Measurements from ENCODE around the gene CACNG4. TPM values are rescaled to one million over a fixed set of nuclear protein-coding genes. Genes with fewer than 3 reads are reported as not detected.

The CACNG4 gene
- total and polyA plus RNA-seq, 2 of the 4 experiments (the other 2 are of a cell fraction), result under 0.01 to 0.53 TPM

- TF ChIP-seq MXI1 (IDR thresholded peaks at IDR 0.05; ENCODE audit: borderline replicate concordance, low read depth, low read length) (no peak), CEBPB (IDR thresholded peaks at IDR 0.05; ENCODE audit: low read depth, low read length) (no peak), FOS (IDR thresholded peaks at IDR 0.05; ENCODE audit: low read depth, low read length) (no peak), NFE2L2 (IDR thresholded peaks at IDR 0.05; ENCODE audit: low read depth, low read length) (no peak), RFX5 (IDR thresholded peaks at IDR 0.05; ENCODE audit: low read depth, low read length) (no peak), SMC3 (IDR thresholded peaks at IDR 0.05; ENCODE audit: low read depth, low read length) (no peak), RAD21 (IDR thresholded peaks at IDR 0.05; ENCODE audit: low read length) (no peak)
Observed at GRCh38 chr17:67044016-67044772, 79.7 kb downstream of the CACNG4 start, which contains the start of gene CACNG1 (continued).

GRCh38 chr17:67044940-67045339 lies 80.4 kb downstream of the CACNG4 start:
- Histone ChIP-seq H2AK9ac (replicated peaks; ENCODE audit: low read depth, low read length, poor library complexity) (no peak overlapping the region), H3K9ac (ENCODE audit: low read depth, low read length) (no peak overlapping the region), H4K20me1 (ENCODE audit: insufficient read depth, low read length) (no peaks in the 10 kb centered on the region), H3K23ac (ENCODE audit: low read depth, low read length) (no peak overlapping the region), H4K91ac (ENCODE audit: insufficient read depth, low read depth, low read length) (no peak overlapping the region), H3K4me2 (ENCODE audit: low read depth, low read length) (no peak overlapping the region), H3K27ac (ENCODE audit: insufficient read depth, low read length) (no peak overlapping the region), H3K36me3 (ENCODE audit: control insufficient read depth, insufficient read depth, low read length) (no peaks in the 10 kb centered on the region), H3K4me3 (ENCODE audit: insufficient read depth, low read depth, low read length) (no peak overlapping the region), H3K9me3 (ENCODE audit: control insufficient read depth, insufficient read depth, low read length) (peaks cover 18% of the 10 kb centered on the region), H3K56ac (ENCODE audit: extremely low read depth, insufficient read depth, low read length) (no peak overlapping the region), H3K18ac (ENCODE audit: low read depth, low read length) (no peak overlapping the region), H4K5ac (ENCODE audit: low read depth, low read length) (no peak overlapping the region), H3K9me1 (ENCODE audit: insufficient read depth, low read length) (no peaks in the 10 kb centered on the region), H2BK5ac (ENCODE audit: low read depth, low read length, poor library complexity, severe bottlenecking) (no peak overlapping the region), H2BK15ac (ENCODE audit: low read depth, low read length) (no peak overlapping the region), H3K4ac (ENCODE audit: low read depth, low read length) (no peak overlapping the region), H3K14ac (replicated peaks; ENCODE audit: low read depth, low read length) (no peak overlapping the region), H2AFZ (replicated peaks; ENCODE audit: low read length, poor library complexity) (peak overlapping the region; percentile 41), H3K27me3 (ENCODE audit: control insufficient read depth, insufficient read depth, low read length) (peaks cover 43% of the 10 kb centered on the region), H2BK20ac (ENCODE audit: low read depth, low read length) (no peak overlapping the region), H3K79me1 (ENCODE audit: low read depth in 1 of 2, low read length in 2 of 2) (no peaks in the 10 kb centered on the region), H3K4me1 (ENCODE audit: control insufficient read depth, insufficient read depth, low read length) (no peaks in the 10 kb centered on the region), H2BK120ac (ENCODE audit: low read depth, low read length) (no peak overlapping the region), H4K8ac (ENCODE audit: low read depth in 2 of 2, low read length in 2 of 2) (no peak overlapping the region), H2AK5ac (ENCODE audit: low read depth, low read length) (no peak overlapping the region)
- DNase-seq (no peak), ATAC-seq (ENCODE audit: low read depth) (no peak)
- TF ChIP-seq MAFK (IDR thresholded peaks at IDR 0.05; ENCODE audit: low read depth, low read length), result no peak
- no peak for TF ChIP-seq ELK1 (IDR thresholded peaks at IDR 0.05; ENCODE audit: borderline replicate concordance, low read depth, low read length)
- TF ChIP-seq RFX5 (IDR thresholded peaks at IDR 0.05; ENCODE audit: low read depth, low read length), result no peak
- TF ChIP-seq MXI1 (IDR thresholded peaks at IDR 0.05; ENCODE audit: borderline replicate concordance, low read depth, low read length), result no peak
- no peak for TF ChIP-seq RAD21 (IDR thresholded peaks at IDR 0.05; ENCODE audit: low read length)
- TF ChIP-seq BHLHE40 (IDR thresholded peaks at IDR 0.05; ENCODE audit: low read depth, low read length), result no peak
- no peak for TF ChIP-seq FOS (IDR thresholded peaks at IDR 0.05; ENCODE audit: low read depth, low read length)
- TF ChIP-seq SMC3 (IDR thresholded peaks at IDR 0.05; ENCODE audit: low read depth, low read length), result no peak
- TF ChIP-seq NFE2L2 (IDR thresholded peaks at IDR 0.05; ENCODE audit: low read depth, low read length), result no peak
- TF ChIP-seq CTCF (conservative IDR thresholded peaks at IDR 0.05; ENCODE audit: low read depth, low read length), result no peak
- TF ChIP-seq POLR2A (IDR thresholded peaks at IDR 0.05; ENCODE audit: low read depth, low read length), result no peak
- in situ Hi-C loops (cut with MboI; ENCODE audit: low sequenced_read_pairs), result no loop called here
- CTCF ChIA-PET, result no interaction called here
- BruUV-seq (replicated peaks), result no TSS peak
- dilution Hi-C loops (cut with HindIII; ENCODE audit: low sequenced_read_pairs, unreplicated experiment), result no loop called here
- intact Hi-C loops (cut with micrococcal nuclease), result no loop called here
- no CpG with 5 or more reads among the region's 5 CpGs for WGBS, 2 experiments (ENCODE audit: extremely low coverage in 2 of 2, insufficient read length in 1 of 2)
- POLR2A ChIA-PET (ENCODE audit: unreplicated experiment), result no interaction called here

Data from IMR-90 (cell line).